ENCODE data around the gene ARHGEF11.

ARHGEF11 gene

GRCh38 chr1:157045250-157046218 is at the start of gene ARHGEF11:
Gene ARHGEF11 (minus strand): TSS chr1:157045742. CDS start chr1:157044330, 1,412 bp downstream.
- peak within 1 kb of the TSS; percentile 60 for H3K4me3 ChIP-seq (ENCODE audit: low read depth, low read length)
- TF ChIP-seq CTCF (IDR thresholded peaks at IDR 0.05; ENCODE audit: borderline replicate concordance, insufficient read depth, low read depth, low read length) = no peak

- TF ChIP-seq CTCF (IDR thresholded peaks at IDR 0.05; ENCODE audit: borderline replicate concordance, insufficient read depth, low read depth, low read length) = no peak
- no peak overlapping the region for H3K4me3 ChIP-seq (ENCODE audit: low read depth, low read length)
Measured at GRCh38 chr1:157095091-157095490, 49.5 kb upstream of the ARHGEF11 start.

GRCh38 chr1:157092831-157093230 is 47.3 kb upstream of the ARHGEF11 start:
- no peak overlapping the region for H3K4me3 ChIP-seq (ENCODE audit: low read depth, low read length)
- TF ChIP-seq CTCF (IDR thresholded peaks at IDR 0.05; ENCODE audit: borderline replicate concordance, insufficient read depth, low read depth, low read length) = no peak

GRCh38 chr1:157091668-157092273 is 46.2 kb upstream of the ARHGEF11 start:
- H3K4me3 ChIP-seq (ENCODE audit: low read depth, low read length) = no peak overlapping the region
- TF ChIP-seq CTCF (IDR thresholded peaks at IDR 0.05; ENCODE audit: borderline replicate concordance, insufficient read depth, low read depth, low read length) = no peak

- no peak for TF ChIP-seq CTCF (IDR thresholded peaks at IDR 0.05; ENCODE audit: borderline replicate concordance, insufficient read depth, low read depth, low read length)
- no peak overlapping the region for H3K4me3 ChIP-seq (ENCODE audit: low read depth, low read length)
Measured at GRCh38 chr1:157091186-157091585, 45.6 kb upstream of the ARHGEF11 start.

- TF ChIP-seq CTCF (IDR thresholded peaks at IDR 0.05; ENCODE audit: borderline replicate concordance, insufficient read depth, low read depth, low read length) = no peak
- no peak overlapping the region for H3K4me3 ChIP-seq (ENCODE audit: low read depth, low read length)
Measured at GRCh38 chr1:157090771-157091170, 45.2 kb upstream of the ARHGEF11 start.

Data from GM12875 (cell line).